WTC11 (cell line): ENCODE results near the gene PPP6R1. TPM values are rescaled to one million over a fixed set of nuclear protein-coding genes. Genes with fewer than 3 reads are reported as not detected.

Source experiments
- ATAC-seq: fragments of 200-7000 bp; cut with Tn5 transposase; 2 replicates; pipeline ENCODE4 v1.10.0; 2021; ENCODE audit warnings: mild to moderate bottlenecking, moderate library complexity
- CTCF ChIA-PET: fragments of 300-600 bp; sonication (Branson Sonifier 250); formaldehyde crosslinking; loops from one replicate; lab custom pipeline; 2021; ENCODE audit warnings: antibody characterized with exemption; lab: Charles Lee
- POLR2A ChIA-PET: fragments of 350-600 bp; sonication (Branson Sonifier 250); formaldehyde crosslinking; loops from one replicate; lab custom pipeline; 2021; ENCODE audit warnings: antibody characterized with exemption; lab: Charles Lee
- DNase-seq: peaks from one replicate; pipeline ENCODE4 v3.0.0; 2021; ENCODE audit warnings: low spot score
- H3K27ac Mint-ChIP-seq: 2 replicates; pipeline ENCODE4 v1.8.0; 2021; ENCODE audit warnings: mixed read lengths
- H3K27me3 Mint-ChIP-seq: 2 replicates; pipeline ENCODE4 v1.8.0; 2021; ENCODE audit warnings: low read depth, mild to moderate bottlenecking, moderate library complexity, mixed read lengths
- H3K36me3 Mint-ChIP-seq: 2 replicates; pipeline ENCODE4 v1.8.0; 2021; ENCODE audit warnings: mixed read lengths
- H3K4me1 Mint-ChIP-seq: 2 replicates; pipeline ENCODE4 v1.8.0; 2022; ENCODE audit warnings: mixed read lengths
- H3K4me3 Mint-ChIP-seq: 2 replicates; pipeline ENCODE4 v1.8.0; 2021; ENCODE audit warnings: mild to moderate bottlenecking, moderate library complexity, mixed read lengths
- H3K9me3 Mint-ChIP-seq: 2 replicates; pipeline ENCODE4 v1.8.0; 2021; ENCODE audit warnings: mixed read lengths
- CBFB ChIP-seq: sonication (generic); formaldehyde crosslinking; IDR thresholded peaks from 2 replicates; pipeline ENCODE4 v1.8.1; 2022; ENCODE audit warnings: mild to moderate bottlenecking, low read depth, missing genetic modification reagents
- EMX1 ChIP-seq: fragments of 250-450 bp; sonication (Bioruptor Pico); IDR thresholded peaks from 2 replicates; pipeline ENCODE4 v1.8.0; 2021; ENCODE audit warnings: mild to moderate bottlenecking
- FOXK1 ChIP-seq: sonication (generic); formaldehyde crosslinking; IDR thresholded peaks from 2 replicates; pipeline ENCODE4 v1.8.0; 2022; ENCODE audit warnings: mild to moderate bottlenecking, moderate library complexity, missing genetic modification reagents
- HMGA2 ChIP-seq: fragments of 250-450 bp; sonication (Bioruptor Pico); IDR thresholded peaks from 2 replicates; pipeline ENCODE4 v1.4.0; 2021; ENCODE audit warnings: mild to moderate bottlenecking, moderate library complexity
- KAT7 ChIP-seq: sonication (generic); formaldehyde crosslinking; IDR thresholded peaks from 2 replicates; pipeline ENCODE4 v1.8.1; 2023; ENCODE audit warnings: missing genetic modification reagents, mild to moderate bottlenecking, borderline replicate concordance
- MXD4 ChIP-seq: fragments of 250-450 bp; sonication (Bioruptor Pico); IDR thresholded peaks from 2 replicates; pipeline ENCODE4 v1.8.0; 2021; ENCODE audit warnings: mild to moderate bottlenecking, moderate library complexity, borderline replicate concordance
- MYBL2 ChIP-seq: sonication (generic); formaldehyde crosslinking; IDR thresholded peaks from 2 replicates; pipeline ENCODE4 v1.8.1; 2023; ENCODE audit warnings: mild to moderate bottlenecking, moderate library complexity, missing genetic modification reagents
- NFATC4 ChIP-seq: fragments of 250-450 bp; sonication (Bioruptor Pico); IDR thresholded peaks from 2 replicates; pipeline ENCODE4 v1.9.0; 2021; ENCODE audit warnings: mild to moderate bottlenecking
- NR2C2 ChIP-seq: sonication (generic); formaldehyde crosslinking; IDR thresholded peaks from 2 replicates; pipeline ENCODE4 v1.8.0; 2022; ENCODE audit warnings: mild to moderate bottlenecking, missing genetic modification reagents
- OVOL2 ChIP-seq: fragments of 250-450 bp; sonication (Bioruptor Pico); IDR thresholded peaks from 2 replicates; pipeline ENCODE4 v1.9.0; 2021; ENCODE audit warnings: mild to moderate bottlenecking, borderline replicate concordance
- SMAD4 ChIP-seq: sonication (generic); formaldehyde crosslinking; IDR thresholded peaks from 2 replicates; pipeline ENCODE4 v1.8.0; 2022; ENCODE audit warnings: mild to moderate bottlenecking, missing genetic modification reagents
- TCF7 ChIP-seq: sonication (generic); formaldehyde crosslinking; IDR thresholded peaks from 2 replicates; pipeline ENCODE4 v1.8.0; 2022; ENCODE audit warnings: mild to moderate bottlenecking, low read depth, missing genetic modification reagents, moderate library complexity
- TP53 ChIP-seq: sonication (generic); formaldehyde crosslinking; IDR thresholded peaks from 2 replicates; pipeline ENCODE4 v1.8.1; 2023; ENCODE audit warnings: mild to moderate bottlenecking, missing genetic modification reagents
- ZBTB21 ChIP-seq: sonication (generic); formaldehyde crosslinking; IDR thresholded peaks from 2 replicates; pipeline ENCODE4 v1.8.1; 2023; ENCODE audit warnings: mild to moderate bottlenecking, missing genetic modification reagents, borderline replicate concordance
- ZNF121 ChIP-seq: sonication (generic); formaldehyde crosslinking; IDR thresholded peaks from 2 replicates; pipeline ENCODE4 v1.8.0; 2023; ENCODE audit warnings: missing genetic modification reagents
- ZNF138 ChIP-seq: sonication (generic); formaldehyde crosslinking; conservative IDR thresholded peaks from 2 replicates; pipeline ENCODE4 v1.8.1; 2022; ENCODE audit warnings: mild to moderate bottlenecking, moderate library complexity, missing genetic modification reagents
- total RNA-seq: library from RNA; stranded (reverse); gene quantifications from 3 replicates; pipeline ENCODE4 v1.2.3, GENCODE V29; 2021
- TF ChIP-seq, protein P1 (sequence below): fragments of 250-450 bp; sonication (Bioruptor Pico); IDR thresholded peaks from 2 replicates; pipeline ENCODE4 v1.9.0; 2021; ENCODE audit warnings: mild to moderate bottlenecking, borderline replicate concordance
- TF ChIP-seq, protein P2 (sequence below): fragments of 200-600 bp; IDR thresholded peaks from 2 replicates; pipeline ENCODE4 v1.8.0; 2022; ENCODE audit warnings: antibody characterized with exemption
- TF ChIP-seq, protein P3 (sequence below): sonication (generic); formaldehyde crosslinking; IDR thresholded peaks from 2 replicates; pipeline ENCODE4 v1.8.0; 2022; ENCODE audit warnings: mild to moderate bottlenecking, missing genetic modification reagents
- TF ChIP-seq, protein P4 (sequence below): sonication (generic); formaldehyde crosslinking; IDR thresholded peaks from 2 replicates; pipeline ENCODE4 v1.8.1; 2023; ENCODE audit warnings: mild to moderate bottlenecking, moderate library complexity, missing genetic modification reagents
- TF ChIP-seq, protein P5 (sequence below): sonication (generic); formaldehyde crosslinking; IDR thresholded peaks from 2 replicates; pipeline ENCODE4 v1.8.1; 2022; ENCODE audit warnings: mild to moderate bottlenecking, moderate library complexity, missing genetic modification reagents
- TF ChIP-seq, protein P6 (sequence below): sonication (generic); formaldehyde crosslinking; IDR thresholded peaks from 2 replicates; pipeline ENCODE4 v1.8.1; 2023; ENCODE audit warnings: mild to moderate bottlenecking, missing genetic modification reagents, moderate library complexity

PPP6R1 gene
- total RNA-seq, 1 experiment from 2014 or later = 91.8 TPM

DNA sequence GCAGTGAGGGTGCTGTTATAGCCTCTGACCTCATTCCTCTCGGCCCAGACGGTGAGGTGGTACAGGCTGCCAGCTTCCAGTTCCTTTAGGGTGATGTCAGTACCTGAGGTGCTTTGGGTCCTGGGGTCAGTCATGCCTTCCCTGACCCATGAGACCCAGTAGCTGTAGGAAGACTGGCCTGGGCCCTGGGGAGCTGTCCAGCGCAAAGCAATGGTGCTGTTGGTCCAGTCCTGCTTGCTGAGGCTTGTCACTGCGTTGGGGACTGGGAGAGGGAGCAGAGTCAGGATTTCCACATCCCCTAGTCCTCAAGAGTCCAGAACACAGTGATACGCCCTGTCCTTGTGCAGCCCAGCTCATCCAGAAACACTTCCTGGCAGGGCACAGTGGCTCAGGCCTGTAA, 60.2 kb downstream of the PPP6R1 start:
- Mint-ChIP-seq H3K27me3 (peaks cover 37% of the 10 kb centered on the region), H3K27ac (no peak overlapping the region), H3K9me3 (no peaks in the 10 kb centered on the region), H3K4me3 (no peak overlapping the region), H3K36me3 (no peaks in the 10 kb centered on the region), H3K4me1 (no peaks in the 10 kb centered on the region)
- POLR2A ChIA-PET = interaction anchor here (0.6 kb wide), 1 partner anchor 20 kb away, joined by 5 read pairs; no protein-coding TSS in a partner anchor
- TF ChIP-seq, protein P1, sequence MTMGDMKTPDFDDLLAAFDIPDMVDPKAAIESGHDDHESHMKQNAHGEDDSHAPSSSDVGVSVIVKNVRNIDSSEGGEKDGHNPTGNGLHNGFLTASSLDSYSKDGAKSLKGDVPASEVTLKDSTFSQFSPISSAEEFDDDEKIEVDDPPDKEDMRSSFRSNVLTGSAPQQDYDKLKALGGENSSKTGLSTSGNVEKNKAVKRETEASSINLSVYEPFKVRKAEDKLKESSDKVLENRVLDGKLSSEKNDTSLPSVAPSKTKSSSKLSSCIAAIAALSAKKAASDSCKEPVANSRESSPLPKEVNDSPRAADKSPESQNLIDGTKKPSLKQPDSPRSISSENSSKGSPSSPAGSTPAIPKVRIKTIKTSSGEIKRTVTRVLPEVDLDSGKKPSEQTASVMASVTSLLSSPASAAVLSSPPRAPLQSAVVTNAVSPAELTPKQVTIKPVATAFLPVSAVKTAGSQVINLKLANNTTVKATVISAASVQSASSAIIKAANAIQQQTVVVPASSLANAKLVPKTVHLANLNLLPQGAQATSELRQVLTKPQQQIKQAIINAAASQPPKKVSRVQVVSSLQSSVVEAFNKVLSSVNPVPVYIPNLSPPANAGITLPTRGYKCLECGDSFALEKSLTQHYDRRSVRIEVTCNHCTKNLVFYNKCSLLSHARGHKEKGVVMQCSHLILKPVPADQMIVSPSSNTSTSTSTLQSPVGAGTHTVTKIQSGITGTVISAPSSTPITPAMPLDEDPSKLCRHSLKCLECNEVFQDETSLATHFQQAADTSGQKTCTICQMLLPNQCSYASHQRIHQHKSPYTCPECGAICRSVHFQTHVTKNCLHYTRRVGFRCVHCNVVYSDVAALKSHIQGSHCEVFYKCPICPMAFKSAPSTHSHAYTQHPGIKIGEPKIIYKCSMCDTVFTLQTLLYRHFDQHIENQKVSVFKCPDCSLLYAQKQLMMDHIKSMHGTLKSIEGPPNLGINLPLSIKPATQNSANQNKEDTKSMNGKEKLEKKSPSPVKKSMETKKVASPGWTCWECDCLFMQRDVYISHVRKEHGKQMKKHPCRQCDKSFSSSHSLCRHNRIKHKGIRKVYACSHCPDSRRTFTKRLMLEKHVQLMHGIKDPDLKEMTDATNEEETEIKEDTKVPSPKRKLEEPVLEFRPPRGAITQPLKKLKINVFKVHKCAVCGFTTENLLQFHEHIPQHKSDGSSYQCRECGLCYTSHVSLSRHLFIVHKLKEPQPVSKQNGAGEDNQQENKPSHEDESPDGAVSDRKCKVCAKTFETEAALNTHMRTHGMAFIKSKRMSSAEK = no peak
- TF ChIP-seq ZNF138 (CRISPR knock-in tag) (no peak), NFATC4 (no peak), ZNF121 (CRISPR knock-in tag) (no peak)
- DNase-seq = no peak
- ATAC-seq = no peak
- CTCF ChIA-PET = interaction anchor here (0.7 to 1.6 kb wide), 6 partner anchors 8 to 305 kb away, joined by 3 to 5 read pairs (median 3); no protein-coding TSS in a partner anchor

DNA sequence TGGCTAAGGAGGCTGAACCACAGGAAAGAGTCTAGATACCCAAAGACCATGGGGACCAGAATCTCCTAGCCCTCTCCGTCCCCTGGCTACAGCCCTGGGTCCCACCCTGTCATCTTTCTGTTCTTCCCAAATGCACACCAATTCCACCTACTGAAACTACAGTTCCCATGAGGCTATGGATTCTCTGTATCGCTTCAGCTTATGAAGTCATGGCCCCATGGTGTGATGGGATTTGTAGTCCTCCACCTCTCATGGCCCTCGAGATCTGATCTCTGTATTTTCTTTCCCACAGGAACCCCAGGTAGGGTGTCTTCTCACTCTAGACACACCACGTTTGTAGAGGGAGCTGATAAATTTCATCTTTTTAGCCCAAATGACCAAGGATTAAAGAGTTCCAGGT, 61.3 kb downstream of the PPP6R1 start:
- POLR2A ChIA-PET = no interaction called here
- ATAC-seq (peak; percentile 39; the same call in 1 of the 2 replicates), DNase-seq (no peak)
- CTCF ChIA-PET = interaction anchor here (1.4 kb wide), 1 partner anchor 109 kb away, joined by 3 read pairs; no protein-coding TSS in a partner anchor
- H3K27me3 Mint-ChIP-seq = peaks cover 40% of the 10 kb centered on the region
- no peak overlapping the region for H3K4me3 Mint-ChIP-seq
- TF ChIP-seq TCF7 (CRISPR knock-in tag) (no peak), OVOL2 (CRISPR knock-in tag) (no peak), KAT7 (no peak), TP53 (CRISPR knock-in tag) (no peak), HMGA2 (CRISPR knock-in tag) (no peak), CBFB (CRISPR knock-in tag) (no peak), SMAD4 (CRISPR knock-in tag) (no peak), EMX1 (CRISPR knock-in tag) (no peak), MYBL2 (CRISPR knock-in tag) (no peak), FOXK1 (no peak), ZBTB21 (CRISPR knock-in tag) (no peak), MXD4 (CRISPR knock-in tag) (no peak), NR2C2 (CRISPR knock-in tag) (no peak)
- TF ChIP-seq, protein P2, sequence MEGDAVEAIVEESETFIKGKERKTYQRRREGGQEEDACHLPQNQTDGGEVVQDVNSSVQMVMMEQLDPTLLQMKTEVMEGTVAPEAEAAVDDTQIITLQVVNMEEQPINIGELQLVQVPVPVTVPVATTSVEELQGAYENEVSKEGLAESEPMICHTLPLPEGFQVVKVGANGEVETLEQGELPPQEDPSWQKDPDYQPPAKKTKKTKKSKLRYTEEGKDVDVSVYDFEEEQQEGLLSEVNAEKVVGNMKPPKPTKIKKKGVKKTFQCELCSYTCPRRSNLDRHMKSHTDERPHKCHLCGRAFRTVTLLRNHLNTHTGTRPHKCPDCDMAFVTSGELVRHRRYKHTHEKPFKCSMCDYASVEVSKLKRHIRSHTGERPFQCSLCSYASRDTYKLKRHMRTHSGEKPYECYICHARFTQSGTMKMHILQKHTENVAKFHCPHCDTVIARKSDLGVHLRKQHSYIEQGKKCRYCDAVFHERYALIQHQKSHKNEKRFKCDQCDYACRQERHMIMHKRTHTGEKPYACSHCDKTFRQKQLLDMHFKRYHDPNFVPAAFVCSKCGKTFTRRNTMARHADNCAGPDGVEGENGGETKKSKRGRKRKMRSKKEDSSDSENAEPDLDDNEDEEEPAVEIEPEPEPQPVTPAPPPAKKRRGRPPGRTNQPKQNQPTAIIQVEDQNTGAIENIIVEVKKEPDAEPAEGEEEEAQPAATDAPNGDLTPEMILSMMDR = no peak
- TF ChIP-seq, protein P3, sequence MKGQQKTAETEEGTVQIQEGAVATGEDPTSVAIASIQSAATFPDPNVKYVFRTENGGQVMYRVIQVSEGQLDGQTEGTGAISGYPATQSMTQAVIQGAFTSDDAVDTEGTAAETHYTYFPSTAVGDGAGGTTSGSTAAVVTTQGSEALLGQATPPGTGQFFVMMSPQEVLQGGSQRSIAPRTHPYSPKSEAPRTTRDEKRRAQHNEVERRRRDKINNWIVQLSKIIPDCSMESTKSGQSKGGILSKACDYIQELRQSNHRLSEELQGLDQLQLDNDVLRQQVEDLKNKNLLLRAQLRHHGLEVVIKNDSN (CRISPR knock-in tag) = no peak
- TF ChIP-seq, protein P4, sequence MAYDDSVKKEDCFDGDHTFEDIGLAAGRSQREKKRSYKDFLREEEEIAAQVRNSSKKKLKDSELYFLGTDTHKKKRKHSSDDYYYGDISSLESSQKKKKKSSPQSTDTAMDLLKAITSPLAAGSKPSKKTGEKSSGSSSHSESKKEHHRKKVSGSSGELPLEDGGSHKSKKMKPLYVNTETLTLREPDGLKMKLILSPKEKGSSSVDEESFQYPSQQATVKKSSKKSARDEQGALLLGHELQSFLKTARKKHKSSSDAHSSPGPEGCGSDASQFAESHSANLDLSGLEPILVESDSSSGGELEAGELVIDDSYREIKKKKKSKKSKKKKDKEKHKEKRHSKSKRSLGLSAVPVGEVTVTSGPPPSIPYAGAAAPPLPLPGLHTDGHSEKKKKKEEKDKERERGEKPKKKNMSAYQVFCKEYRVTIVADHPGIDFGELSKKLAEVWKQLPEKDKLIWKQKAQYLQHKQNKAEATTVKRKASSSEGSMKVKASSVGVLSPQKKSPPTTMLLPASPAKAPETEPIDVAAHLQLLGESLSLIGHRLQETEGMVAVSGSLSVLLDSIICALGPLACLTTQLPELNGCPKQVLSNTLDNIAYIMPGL (CRISPR knock-in tag) = no peak
- TF ChIP-seq, protein P5, sequence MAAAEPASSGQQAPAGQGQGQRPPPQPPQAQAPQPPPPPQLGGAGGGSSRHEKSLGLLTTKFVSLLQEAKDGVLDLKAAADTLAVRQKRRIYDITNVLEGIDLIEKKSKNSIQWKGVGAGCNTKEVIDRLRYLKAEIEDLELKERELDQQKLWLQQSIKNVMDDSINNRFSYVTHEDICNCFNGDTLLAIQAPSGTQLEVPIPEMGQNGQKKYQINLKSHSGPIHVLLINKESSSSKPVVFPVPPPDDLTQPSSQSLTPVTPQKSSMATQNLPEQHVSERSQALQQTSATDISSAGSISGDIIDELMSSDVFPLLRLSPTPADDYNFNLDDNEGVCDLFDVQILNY = no peak
- TF ChIP-seq, protein P6, sequence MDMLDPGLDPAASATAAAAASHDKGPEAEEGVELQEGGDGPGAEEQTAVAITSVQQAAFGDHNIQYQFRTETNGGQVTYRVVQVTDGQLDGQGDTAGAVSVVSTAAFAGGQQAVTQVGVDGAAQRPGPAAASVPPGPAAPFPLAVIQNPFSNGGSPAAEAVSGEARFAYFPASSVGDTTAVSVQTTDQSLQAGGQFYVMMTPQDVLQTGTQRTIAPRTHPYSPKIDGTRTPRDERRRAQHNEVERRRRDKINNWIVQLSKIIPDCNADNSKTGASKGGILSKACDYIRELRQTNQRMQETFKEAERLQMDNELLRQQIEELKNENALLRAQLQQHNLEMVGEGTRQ (CRISPR knock-in tag) = no peak
- no peak overlapping the region; the same call in 1 of the 2 replicates for H3K27ac Mint-ChIP-seq
- no peaks in the 10 kb centered on the region for H3K36me3 Mint-ChIP-seq
- no peaks in the 10 kb centered on the region for H3K9me3 Mint-ChIP-seq
- H3K4me1 Mint-ChIP-seq = no peaks in the 10 kb centered on the region
